WTC11 (cell line): ENCODE results near the gene OASL. TPM values are rescaled to one million over a fixed set of nuclear protein-coding genes. Genes with fewer than 3 reads are reported as not detected.

ENCODE experiments used
- ATAC-seq: fragments of 200-7000 bp; cut with Tn5 transposase; 2 replicates; pipeline ENCODE4 v1.10.0; 2021; ENCODE audit warnings: mild to moderate bottlenecking, moderate library complexity
- CTCF ChIA-PET: fragments of 300-600 bp; sonication (Branson Sonifier 250); formaldehyde crosslinking; loops from one replicate; lab custom pipeline; 2021; ENCODE audit warnings: antibody characterized with exemption; lab: Charles Lee
- POLR2A ChIA-PET: fragments of 350-600 bp; sonication (Branson Sonifier 250); formaldehyde crosslinking; loops from one replicate; lab custom pipeline; 2021; ENCODE audit warnings: antibody characterized with exemption; lab: Charles Lee
- DNase-seq: peaks from one replicate; pipeline ENCODE4 v3.0.0; 2021; ENCODE audit warnings: low spot score
- H3K27ac Mint-ChIP-seq: 2 replicates; pipeline ENCODE4 v1.8.0; 2021; ENCODE audit warnings: mixed read lengths
- H3K27me3 Mint-ChIP-seq: 2 replicates; pipeline ENCODE4 v1.8.0; 2021; ENCODE audit warnings: low read depth, mild to moderate bottlenecking, moderate library complexity, mixed read lengths
- H3K36me3 Mint-ChIP-seq: 2 replicates; pipeline ENCODE4 v1.8.0; 2021; ENCODE audit warnings: mixed read lengths
- H3K4me1 Mint-ChIP-seq: 2 replicates; pipeline ENCODE4 v1.8.0; 2022; ENCODE audit warnings: mixed read lengths
- H3K4me3 Mint-ChIP-seq: 2 replicates; pipeline ENCODE4 v1.8.0; 2021; ENCODE audit warnings: mild to moderate bottlenecking, moderate library complexity, mixed read lengths
- H3K9me3 Mint-ChIP-seq: 2 replicates; pipeline ENCODE4 v1.8.0; 2021; ENCODE audit warnings: mixed read lengths
- CTCF ChIP-seq: fragments of 200-600 bp; IDR thresholded peaks from 2 replicates; pipeline ENCODE4 v1.8.0; 2022; ENCODE audit warnings: antibody characterized with exemption
- E2F4 ChIP-seq: sonication (generic); formaldehyde crosslinking; IDR thresholded peaks from 2 replicates; pipeline ENCODE4 v1.8.1; 2022; ENCODE audit warnings: low read depth, mild to moderate bottlenecking, moderate library complexity, missing genetic modification reagents, borderline replicate concordance
- ELF4 ChIP-seq: sonication (generic); formaldehyde crosslinking; IDR thresholded peaks from 2 replicates; pipeline ENCODE4 v1.8.1; 2022; ENCODE audit warnings: low read depth, mild to moderate bottlenecking, moderate library complexity, missing genetic modification reagents
- GRHL2 ChIP-seq: fragments of 250-450 bp; sonication (Bioruptor Pico); IDR thresholded peaks from 2 replicates; pipeline ENCODE4 v1.8.0; 2022; ENCODE audit warnings: mild to moderate bottlenecking, moderate library complexity; ENCODE audit not compliant: insufficient replicate concordance, severe bottlenecking
- SMAD3 ChIP-seq: sonication (generic); formaldehyde crosslinking; IDR thresholded peaks from 2 replicates; pipeline ENCODE4 v1.8.0; 2022; ENCODE audit warnings: missing genetic modification reagents, mild to moderate bottlenecking, borderline replicate concordance
- SP1 ChIP-seq: sonication (generic); formaldehyde crosslinking; conservative IDR thresholded peaks from 2 replicates; pipeline ENCODE4 v1.8.1; 2022; ENCODE audit warnings: missing genetic modification reagents
- TCF7 ChIP-seq: sonication (generic); formaldehyde crosslinking; IDR thresholded peaks from 2 replicates; pipeline ENCODE4 v1.8.0; 2022; ENCODE audit warnings: mild to moderate bottlenecking, low read depth, missing genetic modification reagents, moderate library complexity
- TP53 ChIP-seq: sonication (generic); formaldehyde crosslinking; IDR thresholded peaks from 2 replicates; pipeline ENCODE4 v1.8.1; 2023; ENCODE audit warnings: mild to moderate bottlenecking, missing genetic modification reagents
- ZSCAN18 ChIP-seq: fragments of 250-450 bp; sonication (Bioruptor Pico); IDR thresholded peaks from 2 replicates; pipeline ENCODE4 v2.1.2; 2022; ENCODE audit warnings: mild to moderate bottlenecking, moderate library complexity
- total RNA-seq: library from RNA; stranded (reverse); gene quantifications from 3 replicates; pipeline ENCODE4 v1.2.3, GENCODE V29; 2021
- TF ChIP-seq, protein P1 (sequence below): sonication (generic); formaldehyde crosslinking; IDR thresholded peaks from 2 replicates; pipeline ENCODE4 v1.8.1; 2022; ENCODE audit warnings: low read depth, missing genetic modification reagents, borderline replicate concordance
- TF ChIP-seq, protein P2 (sequence below): sonication (generic); formaldehyde crosslinking; IDR thresholded peaks from 2 replicates; pipeline ENCODE4 v1.8.0; 2022; ENCODE audit warnings: missing genetic modification reagents

OASL gene
- total RNA-seq, 1 experiment from 2014 or later = 0.28 TPM

GRCh38 chr12:121062391-121063045, 23.5 kb upstream of the OASL start (continued):
- TF ChIP-seq E2F4 (CRISPR knock-in tag) (no peak), GRHL2 (CRISPR knock-in tag) (no peak), ZSCAN18 (CRISPR knock-in tag) (no peak), ELF4 (CRISPR knock-in tag) (no peak)
- TF ChIP-seq, protein P1, sequence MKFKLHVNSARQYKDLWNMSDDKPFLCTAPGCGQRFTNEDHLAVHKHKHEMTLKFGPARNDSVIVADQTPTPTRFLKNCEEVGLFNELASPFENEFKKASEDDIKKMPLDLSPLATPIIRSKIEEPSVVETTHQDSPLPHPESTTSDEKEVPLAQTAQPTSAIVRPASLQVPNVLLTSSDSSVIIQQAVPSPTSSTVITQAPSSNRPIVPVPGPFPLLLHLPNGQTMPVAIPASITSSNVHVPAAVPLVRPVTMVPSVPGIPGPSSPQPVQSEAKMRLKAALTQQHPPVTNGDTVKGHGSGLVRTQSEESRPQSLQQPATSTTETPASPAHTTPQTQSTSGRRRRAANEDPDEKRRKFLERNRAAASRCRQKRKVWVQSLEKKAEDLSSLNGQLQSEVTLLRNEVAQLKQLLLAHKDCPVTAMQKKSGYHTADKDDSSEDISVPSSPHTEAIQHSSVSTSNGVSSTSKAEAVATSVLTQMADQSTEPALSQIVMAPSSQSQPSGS (CRISPR knock-in tag) = no peak

GRCh38 chr12:121061831-121062230, 22.8 kb upstream of the OASL start:
- Mint-ChIP-seq H3K4me1 (peaks cover 3% of the 10 kb centered on the region), H3K27ac (no peak overlapping the region), H3K4me3 (no peak overlapping the region), H3K9me3 (no peaks in the 10 kb centered on the region), H3K36me3 (no peaks in the 10 kb centered on the region), H3K27me3 (peaks cover 4% of the 10 kb centered on the region; the same call in 1 of the 2 replicates)
- no peak for ATAC-seq
- no peak for DNase-seq
- ChIA-PET CTCF (interaction anchor here (0.9 to 1.5 kb wide), 2 partner anchors 34 to 45 kb away, joined by 4 read pairs; partner anchors contain the start of gene C12orf43), POLR2A (no interaction called here)
- no peak for TF ChIP-seq SP1 (CRISPR knock-in tag)
- TF ChIP-seq, protein P2, sequence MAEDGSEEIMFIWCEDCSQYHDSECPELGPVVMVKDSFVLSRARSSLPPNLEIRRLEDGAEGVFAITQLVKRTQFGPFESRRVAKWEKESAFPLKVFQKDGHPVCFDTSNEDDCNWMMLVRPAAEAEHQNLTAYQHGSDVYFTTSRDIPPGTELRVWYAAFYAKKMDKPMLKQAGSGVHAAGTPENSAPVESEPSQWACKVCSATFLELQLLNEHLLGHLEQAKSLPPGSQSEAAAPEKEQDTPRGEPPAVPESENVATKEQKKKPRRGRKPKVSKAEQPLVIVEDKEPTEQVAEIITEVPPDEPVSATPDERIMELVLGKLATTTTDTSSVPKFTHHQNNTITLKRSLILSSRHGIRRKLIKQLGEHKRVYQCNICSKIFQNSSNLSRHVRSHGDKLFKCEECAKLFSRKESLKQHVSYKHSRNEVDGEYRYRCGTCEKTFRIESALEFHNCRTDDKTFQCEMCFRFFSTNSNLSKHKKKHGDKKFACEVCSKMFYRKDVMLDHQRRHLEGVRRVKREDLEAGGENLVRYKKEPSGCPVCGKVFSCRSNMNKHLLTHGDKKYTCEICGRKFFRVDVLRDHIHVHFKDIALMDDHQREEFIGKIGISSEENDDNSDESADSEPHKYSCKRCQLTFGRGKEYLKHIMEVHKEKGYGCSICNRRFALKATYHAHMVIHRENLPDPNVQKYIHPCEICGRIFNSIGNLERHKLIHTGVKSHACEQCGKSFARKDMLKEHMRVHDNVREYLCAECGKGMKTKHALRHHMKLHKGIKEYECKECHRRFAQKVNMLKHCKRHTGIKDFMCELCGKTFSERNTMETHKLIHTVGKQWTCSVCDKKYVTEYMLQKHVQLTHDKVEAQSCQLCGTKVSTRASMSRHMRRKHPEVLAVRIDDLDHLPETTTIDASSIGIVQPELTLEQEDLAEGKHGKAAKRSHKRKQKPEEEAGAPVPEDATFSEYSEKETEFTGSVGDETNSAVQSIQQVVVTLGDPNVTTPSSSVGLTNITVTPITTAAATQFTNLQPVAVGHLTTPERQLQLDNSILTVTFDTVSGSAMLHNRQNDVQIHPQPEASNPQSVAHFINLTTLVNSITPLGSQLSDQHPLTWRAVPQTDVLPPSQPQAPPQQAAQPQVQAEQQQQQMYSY (CRISPR knock-in tag) = no peak
- no peak for TF ChIP-seq SMAD3 (CRISPR knock-in tag)
- TF ChIP-seq TP53 (CRISPR knock-in tag) = no peak
- no peak for TF ChIP-seq TCF7 (CRISPR knock-in tag)
- no peak for TF ChIP-seq CTCF
